ENCODE results near the gene IGSF21.

DNA sequence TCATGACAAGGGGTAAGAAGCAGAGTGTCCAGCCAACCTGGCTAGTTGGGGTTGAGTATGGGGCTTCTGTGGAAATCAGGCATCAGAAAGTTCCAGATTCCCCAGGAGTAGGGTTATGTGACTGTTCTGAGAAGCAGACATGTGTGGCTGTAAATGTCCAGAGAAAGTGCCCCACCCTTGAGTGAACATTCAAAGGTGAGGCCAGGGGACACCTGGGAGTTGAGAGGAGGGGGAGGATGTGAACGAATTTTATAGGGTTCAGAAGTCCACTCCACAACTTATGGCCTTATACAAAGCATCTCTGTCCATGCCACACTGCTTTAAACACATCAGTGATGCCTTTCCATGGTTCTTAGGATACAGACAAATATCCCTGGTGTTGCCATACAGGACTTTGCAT is 133.3 kb downstream of the IGSF21 start:
- TF ChIP-seq, protein P1, sequence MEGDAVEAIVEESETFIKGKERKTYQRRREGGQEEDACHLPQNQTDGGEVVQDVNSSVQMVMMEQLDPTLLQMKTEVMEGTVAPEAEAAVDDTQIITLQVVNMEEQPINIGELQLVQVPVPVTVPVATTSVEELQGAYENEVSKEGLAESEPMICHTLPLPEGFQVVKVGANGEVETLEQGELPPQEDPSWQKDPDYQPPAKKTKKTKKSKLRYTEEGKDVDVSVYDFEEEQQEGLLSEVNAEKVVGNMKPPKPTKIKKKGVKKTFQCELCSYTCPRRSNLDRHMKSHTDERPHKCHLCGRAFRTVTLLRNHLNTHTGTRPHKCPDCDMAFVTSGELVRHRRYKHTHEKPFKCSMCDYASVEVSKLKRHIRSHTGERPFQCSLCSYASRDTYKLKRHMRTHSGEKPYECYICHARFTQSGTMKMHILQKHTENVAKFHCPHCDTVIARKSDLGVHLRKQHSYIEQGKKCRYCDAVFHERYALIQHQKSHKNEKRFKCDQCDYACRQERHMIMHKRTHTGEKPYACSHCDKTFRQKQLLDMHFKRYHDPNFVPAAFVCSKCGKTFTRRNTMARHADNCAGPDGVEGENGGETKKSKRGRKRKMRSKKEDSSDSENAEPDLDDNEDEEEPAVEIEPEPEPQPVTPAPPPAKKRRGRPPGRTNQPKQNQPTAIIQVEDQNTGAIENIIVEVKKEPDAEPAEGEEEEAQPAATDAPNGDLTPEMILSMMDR (IDR thresholded peaks at IDR 0.05) = no peak
- TF ChIP-seq POLR2A (IDR thresholded peaks at IDR 0.05) = no peak
